Activated CD8-positive, alpha-beta T cell treated with anti-CD3 and anti-CD28 coated beads for 36 hours (primary cell): Measurements from ENCODE around the gene WDR77. TPM values are rescaled to one million over a fixed set of nuclear protein-coding genes. Genes with fewer than 3 reads are reported as not detected.

ENCODE experiments used
- ATAC-seq: fragments of 200-7000 bp; cut with Tn5 transposase; one replicate; pipeline ENCODE4 v1.10.0; 2021; ENCODE audit warnings: mild to moderate bottlenecking, moderate library complexity
- CTCF ChIA-PET: fragments of 350-600 bp; sonication (Branson Sonifier 250); formaldehyde crosslinking; loops from one replicate; lab custom pipeline; 2021; ENCODE audit warnings: antibody characterized with exemption; lab: Charles Lee
- POLR2A ChIA-PET: fragments of 350-600 bp; sonication (Branson Sonifier 250); formaldehyde crosslinking; loops from one replicate; lab custom pipeline; 2021; ENCODE audit warnings: antibody characterized with exemption; lab: Charles Lee
- DNase-seq: peaks from one replicate; pipeline ENCODE4 v3.0.0-alpha.2; 2020
- H3K27ac Mint-ChIP-seq: one replicate; pipeline ENCODE4 v1.8.0; 2021; ENCODE audit warnings: mild to moderate bottlenecking, mixed read lengths
- H3K27me3 Mint-ChIP-seq: one replicate; pipeline ENCODE4 v1.8.0; 2021; ENCODE audit warnings: mixed read lengths
- H3K36me3 Mint-ChIP-seq: one replicate; pipeline ENCODE4 v1.8.0; 2021; ENCODE audit warnings: low read depth, mixed read lengths
- H3K4me1 Mint-ChIP-seq: one replicate; pipeline ENCODE4 v1.8.0; 2021; ENCODE audit warnings: low read depth, mixed read lengths
- H3K4me3 Mint-ChIP-seq: one replicate; pipeline ENCODE4 v1.8.0; 2021; ENCODE audit warnings: mild to moderate bottlenecking, moderate library complexity, mixed read lengths
- H3K9me3 Mint-ChIP-seq: one replicate; pipeline ENCODE4 v1.8.0; 2021; ENCODE audit warnings: mixed read lengths
- CTCF ChIP-seq: fragments of 200-600 bp; IDR thresholded peaks from one replicate; pipeline ENCODE4 v1.8.0; 2022; ENCODE audit warnings: antibody characterized with exemption, mild to moderate bottlenecking
- intact Hi-C: fragments of 100-400 bp; cut with micrococcal nuclease; formaldehyde crosslinking; loops from one replicate; pipeline ENCODE4 v1.10.0; 2022
- total RNA-seq, 2 experiments: library from RNA; stranded (reverse); gene quantifications; one replicate each; pipeline ENCODE4 v1.2.3, GENCODE V29; 2021

Gene WDR77
- total RNA-seq, 2 experiments from 2014 or later: 54.0 to 54.6 TPM

- H3K27ac Mint-ChIP-seq: no peak overlapping the region
- no peaks in the 10 kb centered on the region for H3K36me3 Mint-ChIP-seq
- no peak for TF ChIP-seq CTCF
- no peaks in the 10 kb centered on the region for H3K9me3 Mint-ChIP-seq
- ATAC-seq: no peak
- H3K4me1 Mint-ChIP-seq: no peaks in the 10 kb centered on the region
- ChIA-PET POLR2A (no interaction called here), CTCF (interaction anchor here (2.2 kb wide), 1 partner anchor 45 kb away, joined by 4 read pairs; no protein-coding TSS in a partner anchor)
- intact Hi-C loops: no loop called here
- no peak for DNase-seq
- H3K4me3 Mint-ChIP-seq: no peak overlapping the region
- no peaks in the 10 kb centered on the region for H3K27me3 Mint-ChIP-seq
Observed at GRCh38 chr1:111392460-111392945, 56.6 kb downstream of the WDR77 start.

GRCh38 chr1:111392042-111392441 lies 57.0 kb downstream of the WDR77 start:
- Mint-ChIP-seq H3K36me3 (no peaks in the 10 kb centered on the region), H3K9me3 (no peaks in the 10 kb centered on the region), H3K27ac (no peak overlapping the region), H3K4me1 (no peaks in the 10 kb centered on the region), H3K27me3 (no peaks in the 10 kb centered on the region), H3K4me3 (no peak overlapping the region)
- POLR2A ChIA-PET: no interaction called here
- ATAC-seq (no peak), DNase-seq (no peak)
- CTCF ChIA-PET: interaction anchor here (2.2 kb wide), 1 partner anchor 45 kb away, joined by 4 read pairs; no protein-coding TSS in a partner anchor
- intact Hi-C loops: no loop called here
- no peak for TF ChIP-seq CTCF

Other genes starting within 250 kb of the WDR77 start
- 100 to 1,000 TPM; 201 to 208 TPM for gene DENND2D, start 248.6 kb downstream of the WDR77 start, total RNA-seq
- gene CHI3L2, start 221.5 kb downstream of the WDR77 start, total RNA-seq: 10 to 100 TPM in 1 of 2 experiments, 1 to 10 TPM in 1; 9.2 to 10.4 TPM
- gene CHIA, start 158.4 kb downstream of the WDR77 start, total RNA-seq: not detected
- 1 to 10 TPM; 1.1 to 1.6 TPM for gene OVGP1, start 21.5 kb downstream of the WDR77 start, total RNA-seq
- 100 to 1,000 TPM; 341 to 342 TPM for gene ATP5PB, start 208 bp upstream of the WDR77 start, total RNA-seq
- 1 to 10 TPM; 4.5 to 4.7 TPM for gene C1orf162, start 24.7 kb upstream of the WDR77 start, total RNA-seq
- gene ADORA3, start 54.4 kb upstream of the WDR77 start, total RNA-seq: not detected
- gene TMIGD3, start 54.4 kb upstream of the WDR77 start, total RNA-seq: not detected
- gene RAP1A, start 170.5 kb upstream of the WDR77 start, total RNA-seq: 100 to 1,000 TPM; 197 to 198 TPM